GM19193 (cell line): ENCODE measurements around the gene IPCEF1.

Experiments used
- POLR2A ChIP-seq: IDR thresholded peaks from 4 replicates; pipeline ENCODE4 v1.6.1; 2011; ENCODE audit not compliant: insufficient read depth, insufficient read length; ENCODE audit errors: extremely low read depth

IPCEF1 gene

GRCh38 chr6:154206996-154207395 lies 149.6 kb downstream of the IPCEF1 start:
- no peak for TF ChIP-seq POLR2A

- TF ChIP-seq POLR2A: no peak
These were observed 150.5 kb downstream of the IPCEF1 start for GRCh38 chr6:154206141-154206540.

- no peak for TF ChIP-seq POLR2A
These were observed 153.6 kb downstream of the IPCEF1 start for GRCh38 chr6:154202958-154203357.

GRCh38 chr6:154202339-154202738 lies 154.3 kb downstream of the IPCEF1 start:
- no peak for TF ChIP-seq POLR2A

GRCh38 chr6:154197196-154197860 lies 159.3 kb downstream of the IPCEF1 start:
- TF ChIP-seq POLR2A: no peak

- no peak for TF ChIP-seq POLR2A
These were observed 160.2 kb downstream of the IPCEF1 start for GRCh38 chr6:154196333-154196885.

- no peak for TF ChIP-seq POLR2A
These were observed 168.9 kb downstream of the IPCEF1 start for GRCh38 chr6:154187714-154188113.

- no peak for TF ChIP-seq POLR2A
These were observed 169.4 kb downstream of the IPCEF1 start for GRCh38 chr6:154187203-154187602.

- no peak for TF ChIP-seq POLR2A
These were observed 177.2 kb downstream of the IPCEF1 start for GRCh38 chr6:154179434-154179833.

GRCh38 chr6:154170106-154170505 lies 186.5 kb downstream of the IPCEF1 start:
- no peak for TF ChIP-seq POLR2A

- no peak for TF ChIP-seq POLR2A
These were observed 187.3 kb downstream of the IPCEF1 start for GRCh38 chr6:154169193-154169847.

GRCh38 chr6:154167126-154167525 lies 189.5 kb downstream of the IPCEF1 start:
- no peak for TF ChIP-seq POLR2A

GRCh38 chr6:154166140-154166539 lies 190.5 kb downstream of the IPCEF1 start:
- TF ChIP-seq POLR2A: no peak

GRCh38 chr6:154165478-154165877 lies 191.1 kb downstream of the IPCEF1 start:
- TF ChIP-seq POLR2A: no peak

- no peak for TF ChIP-seq POLR2A
These were observed 192.2 kb downstream of the IPCEF1 start for GRCh38 chr6:154164397-154164796.

GRCh38 chr6:154161689-154162088 lies 194.9 kb downstream of the IPCEF1 start:
- TF ChIP-seq POLR2A: no peak
